Natural killer cell (primary cell): ENCODE results near the gene ASH1L. TPM values are rescaled to one million over a fixed set of nuclear protein-coding genes. Genes with fewer than 3 reads are reported as not detected.

ENCODE experiments used
- ATAC-seq, 3 donors: fragments of 150-1000 bp in 2 of 3; fragments of 200-7000 bp in 1 of 3; cut with Tn5 transposase; 1 replicate in 1 of 3; 2 replicates in 2 of 3; pipeline ENCODE4 v1.10.0; 2021; ENCODE audit warnings: mild to moderate bottlenecking in 2 of 3, moderate library complexity in 2 of 3
- DNase-seq, 2 donors: peaks; one replicate each; pipeline versions ENCODE4 v3.0.0 to v3.0.0-alpha.2; 2013 to 2021; ENCODE audit warnings: mixed read lengths in 1 of 2
- H3K27ac ChIP-seq: one replicate; pipeline ENCODE4 v1.5.1; 2013; ENCODE audit warnings: mild to moderate bottlenecking, low read length
- H3K27me3 ChIP-seq: one replicate; pipeline ENCODE4 v1.6.1; 2013; ENCODE audit warnings: low read length; ENCODE audit not compliant: control insufficient read depth, insufficient read depth
- H3K36me3 ChIP-seq: one replicate; pipeline ENCODE4 v1.6.1; 2013; ENCODE audit warnings: low read length; ENCODE audit not compliant: control insufficient read depth, insufficient read depth
- H3K4me1 ChIP-seq: one replicate; pipeline ENCODE4 v1.6.1; 2013; ENCODE audit warnings: low read length; ENCODE audit not compliant: control insufficient read depth, insufficient read depth
- H3K4me3 ChIP-seq: one replicate; pipeline ENCODE4 v1.5.1; 2013; ENCODE audit warnings: low read length
- H3K9me3 ChIP-seq: one replicate; pipeline ENCODE4 v1.6.1; 2013; ENCODE audit warnings: low read length; ENCODE audit not compliant: control insufficient read depth, insufficient read depth
- H3K27ac Mint-ChIP-seq, 2 donors: one replicate each; pipeline ENCODE4 v1.8.0; 2022; ENCODE audit warnings: mild to moderate bottlenecking in 2 of 2, mixed read lengths in 2 of 2, moderate library complexity in 1 of 2
- H3K27me3 Mint-ChIP-seq, 2 donors: one replicate each; pipeline ENCODE4 v1.8.0; 2022; ENCODE audit warnings: low read depth in 2 of 2, mixed read lengths in 2 of 2
- H3K36me3 Mint-ChIP-seq: one replicate; pipeline ENCODE4 v1.8.0; 2022; ENCODE audit warnings: mixed read lengths
- H3K4me1 Mint-ChIP-seq, 2 donors: one replicate each; pipeline ENCODE4 v1.8.0; 2022; ENCODE audit warnings: mixed read lengths in 2 of 2
- H3K4me3 Mint-ChIP-seq: one replicate; pipeline ENCODE4 v1.8.0; 2022; ENCODE audit warnings: mild to moderate bottlenecking, moderate library complexity, mixed read lengths
- H3K9me3 Mint-ChIP-seq, 2 donors: one replicate each; pipeline ENCODE4 v1.8.0; 2022; ENCODE audit warnings: mixed read lengths in 2 of 2
- WGBS: methylation state at CpG from one replicate; pipeline ENCODE4 v1.1.7; 2013; ENCODE audit warnings: missing lambda C conversion rate; ENCODE audit not compliant: insufficient coverage; 5-methylcytosine and 5-hydroxymethylcytosine counted together
- intact Hi-C: fragments of 100-400 bp; cut with micrococcal nuclease; formaldehyde crosslinking; loops from one replicate; pipeline ENCODE4 v1.14.2; 2022
- total RNA-seq, 4 donors: library from RNA; stranded (reverse); fragments of 120-200 nt in 1 of 4; gene quantifications; one replicate each; pipeline versions ENCODE4 v1.2.3 to v1.2.4, GENCODE V29; 2013 to 2022
- TF ChIP-seq, protein P1 (sequence below): fragments of 200-600 bp; IDR thresholded peaks from one replicate; pipeline ENCODE4 v1.8.0; 2022; ENCODE audit warnings: antibody characterized with exemption

Gene ASH1L
- total RNA-seq, 3 donors from 2014 or later (not counting 1 experiment from before 2014, with no cell fraction given) = 82.2 to 99.5 (median 91.9) TPM

- TF ChIP-seq, protein P1, sequence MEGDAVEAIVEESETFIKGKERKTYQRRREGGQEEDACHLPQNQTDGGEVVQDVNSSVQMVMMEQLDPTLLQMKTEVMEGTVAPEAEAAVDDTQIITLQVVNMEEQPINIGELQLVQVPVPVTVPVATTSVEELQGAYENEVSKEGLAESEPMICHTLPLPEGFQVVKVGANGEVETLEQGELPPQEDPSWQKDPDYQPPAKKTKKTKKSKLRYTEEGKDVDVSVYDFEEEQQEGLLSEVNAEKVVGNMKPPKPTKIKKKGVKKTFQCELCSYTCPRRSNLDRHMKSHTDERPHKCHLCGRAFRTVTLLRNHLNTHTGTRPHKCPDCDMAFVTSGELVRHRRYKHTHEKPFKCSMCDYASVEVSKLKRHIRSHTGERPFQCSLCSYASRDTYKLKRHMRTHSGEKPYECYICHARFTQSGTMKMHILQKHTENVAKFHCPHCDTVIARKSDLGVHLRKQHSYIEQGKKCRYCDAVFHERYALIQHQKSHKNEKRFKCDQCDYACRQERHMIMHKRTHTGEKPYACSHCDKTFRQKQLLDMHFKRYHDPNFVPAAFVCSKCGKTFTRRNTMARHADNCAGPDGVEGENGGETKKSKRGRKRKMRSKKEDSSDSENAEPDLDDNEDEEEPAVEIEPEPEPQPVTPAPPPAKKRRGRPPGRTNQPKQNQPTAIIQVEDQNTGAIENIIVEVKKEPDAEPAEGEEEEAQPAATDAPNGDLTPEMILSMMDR = no peak
- 92% methylated on average over 2 of the region's 2 CpGs for WGBS
- intact Hi-C loops = no loop called here
- Mint-ChIP-seq H3K27me3 (no peaks in the 10 kb centered on the region), H3K27ac (no peak overlapping the region), H3K36me3 (no peaks in the 10 kb centered on the region), H3K4me3 (no peak overlapping the region), H3K4me1 (peaks cover 23 to 41% of the 10 kb centered on the region in 2 donors), H3K9me3 (no peaks in the 10 kb centered on the region)
- H3K27ac ChIP-seq = no peak overlapping the region
- H3K4me1 ChIP-seq = peaks cover 9% of the 10 kb centered on the region
- H3K4me3 ChIP-seq = no peak overlapping the region
- no peaks in the 10 kb centered on the region for H3K27me3 ChIP-seq
- H3K9me3 ChIP-seq = no peaks in the 10 kb centered on the region
- ATAC-seq = no peak
- peaks cover 8% of the 10 kb centered on the region for H3K36me3 ChIP-seq
- DNase-seq = no peak
Observed at GRCh38 chr1:155522069-155522468, 40.5 kb downstream of the ASH1L start.

- no peak overlapping the region for H3K4me3 ChIP-seq
- no peaks in the 10 kb centered on the region for H3K27me3 Mint-ChIP-seq
- no peak overlapping the region for H3K4me3 Mint-ChIP-seq
- no peaks in the 10 kb centered on the region for H3K27me3 ChIP-seq
- WGBS = 23% methylated on average over 4 of the region's 4 CpGs
- DNase-seq = no peak
- peak overlapping the region in 1 of 2 donors; percentile 38 for H3K27ac Mint-ChIP-seq
- H3K27ac ChIP-seq = no peak overlapping the region
- no peaks in the 10 kb centered on the region for H3K4me1 ChIP-seq
- H3K9me3 Mint-ChIP-seq = no peaks in the 10 kb centered on the region
- H3K36me3 Mint-ChIP-seq = no peaks in the 10 kb centered on the region
- peaks cover 35 to 41% of the 10 kb centered on the region in 2 donors for H3K4me1 Mint-ChIP-seq
- TF ChIP-seq, protein P1 = no peak
- no peaks in the 10 kb centered on the region for H3K9me3 ChIP-seq
- intact Hi-C loops = no loop called here
- no peak for ATAC-seq
- H3K36me3 ChIP-seq = peaks cover 8% of the 10 kb centered on the region
Observed at GRCh38 chr1:155518484-155518883, 44.1 kb downstream of the ASH1L start.

DNA sequence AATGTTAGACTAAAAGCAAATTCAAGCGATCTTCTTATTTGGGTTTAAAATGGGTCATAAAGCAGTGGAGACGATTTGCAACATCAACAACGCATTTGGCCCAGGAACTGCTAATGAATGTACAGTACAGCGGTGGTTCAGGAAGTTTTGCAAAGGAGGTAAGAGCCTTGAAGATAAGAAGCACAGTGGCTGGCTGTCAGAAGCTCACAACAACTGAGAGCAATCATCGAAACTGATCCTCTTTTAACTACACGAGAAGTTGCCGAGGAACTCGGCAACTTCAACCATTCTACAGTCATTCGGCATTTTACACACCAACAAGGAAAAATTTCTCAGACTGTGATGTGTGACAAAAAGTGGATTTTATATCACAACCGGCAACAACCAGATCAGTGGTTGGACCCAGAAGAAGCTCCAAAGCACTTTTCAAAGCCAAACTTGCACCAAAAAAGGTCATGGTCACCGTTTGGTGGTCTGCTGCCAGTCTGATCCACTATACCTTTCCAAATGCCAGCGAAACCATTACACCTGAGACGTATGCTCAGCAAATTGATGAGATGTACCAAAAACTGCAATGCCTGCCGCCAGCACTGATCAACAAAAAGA is 47.9 kb downstream of the ASH1L start:
- no peaks in the 10 kb centered on the region for H3K27me3 Mint-ChIP-seq
- Histone ChIP-seq H3K9me3 (no peaks in the 10 kb centered on the region), H3K27ac (no peak overlapping the region), H3K27me3 (no peaks in the 10 kb centered on the region), H3K4me3 (no peak overlapping the region), H3K36me3 (peaks cover 7% of the 10 kb centered on the region), H3K4me1 (no peaks in the 10 kb centered on the region)
- H3K36me3 Mint-ChIP-seq = no peaks in the 10 kb centered on the region
- ATAC-seq (no peak), DNase-seq (peak in 1 of 2 donors; percentile 64)
- H3K9me3 Mint-ChIP-seq = no peaks in the 10 kb centered on the region
- H3K27ac Mint-ChIP-seq = no peak overlapping the region
- intact Hi-C loops = no loop called here
- no peak overlapping the region for H3K4me3 Mint-ChIP-seq
- 63% methylated on average over 14 of the region's 14 CpGs for WGBS
- peaks cover 32% of the 10 kb centered on the region in 2 donors for H3K4me1 Mint-ChIP-seq
- TF ChIP-seq, protein P1 = no peak
